Activated naive CD4-positive, alpha-beta T cell treated with anti-CD3 and anti-CD28 coated beads, Interleukin-2, amount 50 U/mL, for 72 hours (primary cell): ENCODE measurements around the gene SGIP1. TPM values are rescaled to one million over a fixed set of nuclear protein-coding genes. Genes with fewer than 3 reads are reported as not detected.

ENCODE experiments used
- ATAC-seq, 2 donors: fragments of 150-1000 bp; cut with Tn5 transposase; 2 replicates each; pipeline ENCODE4 v1.10.0; 2021; ENCODE audit warnings: mild to moderate bottlenecking in 2 of 2, moderate library complexity in 2 of 2
- DNase-seq, 2 donors: peaks; one replicate each; pipeline ENCODE4 v3.0.0; 2021 to 2022; ENCODE audit warnings: low spot score in 2 of 2
- H3K27ac Mint-ChIP-seq, 2 donors: one replicate each; pipeline ENCODE4 v1.8.0; 2022; ENCODE audit warnings: mild to moderate bottlenecking in 2 of 2, mixed read lengths in 2 of 2
- H3K36me3 Mint-ChIP-seq, 2 donors: one replicate each; pipeline ENCODE4 v1.8.0; 2022; ENCODE audit warnings: mixed read lengths in 2 of 2
- H3K9me3 Mint-ChIP-seq, 2 donors: one replicate each; pipeline ENCODE4 v1.8.0; 2022; ENCODE audit warnings: mixed read lengths in 2 of 2
- total RNA-seq, 2 donors: library from RNA; stranded (reverse); gene quantifications; one replicate each; pipeline ENCODE4 v1.2.3, GENCODE V29; 2022

Gene SGIP1
- total RNA-seq, 2 donors from 2014 or later: not detected

GRCh38 chr1:66540434-66541032, 6.6 kb downstream of the SGIP1 start:
- Mint-ChIP-seq H3K36me3 (no peaks in the 10 kb centered on the region), H3K9me3 (no peaks in the 10 kb centered on the region), H3K27ac (no peak overlapping the region)
- DNase-seq (no peak), ATAC-seq (no peak)

GRCh38 chr1:66542314-66542713, 8.4 kb downstream of the SGIP1 start:
- no peaks in the 10 kb centered on the region for H3K36me3 Mint-ChIP-seq
- ATAC-seq (no peak), DNase-seq (no peak)
- H3K27ac Mint-ChIP-seq: no peak overlapping the region
- no peaks in the 10 kb centered on the region for H3K9me3 Mint-ChIP-seq

- Mint-ChIP-seq H3K36me3 (no peaks in the 10 kb centered on the region), H3K27ac (no peak overlapping the region), H3K9me3 (no peaks in the 10 kb centered on the region)
- DNase-seq (no peak), ATAC-seq (no peak)
Measured at GRCh38 chr1:66542811-66543767, 9.1 kb downstream of the SGIP1 start.

GRCh38 chr1:66546047-66546810, 12.3 kb downstream of the SGIP1 start:
- ATAC-seq (no peak), DNase-seq (no peak)
- no peaks in the 10 kb centered on the region for H3K36me3 Mint-ChIP-seq
- H3K9me3 Mint-ChIP-seq: no peaks in the 10 kb centered on the region
- H3K27ac Mint-ChIP-seq: no peak overlapping the region

DNA sequence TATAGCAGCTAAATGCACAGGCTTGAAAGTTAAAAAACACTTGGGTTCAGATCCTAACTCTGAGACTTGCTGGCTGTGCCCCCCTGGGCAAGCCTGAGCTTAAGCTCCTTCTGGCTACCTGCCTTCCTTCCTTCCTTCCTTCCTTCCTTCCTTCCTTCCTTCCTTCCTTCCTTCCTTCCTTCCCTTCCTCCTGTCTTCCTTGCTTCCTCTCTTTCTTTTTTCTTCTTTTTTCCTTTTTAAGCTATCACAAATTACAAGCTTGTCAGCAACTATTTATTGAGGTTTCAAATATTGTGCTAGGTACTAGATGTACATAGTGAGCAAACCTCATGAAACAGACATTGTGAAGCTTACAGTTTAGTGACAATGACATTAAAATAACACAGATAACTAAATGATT, 15.1 kb downstream of the SGIP1 start:
- ATAC-seq: no peak
- Mint-ChIP-seq H3K36me3 (no peaks in the 10 kb centered on the region), H3K27ac (no peak overlapping the region), H3K9me3 (no peaks in the 10 kb centered on the region)
- no peak for DNase-seq

DNA sequence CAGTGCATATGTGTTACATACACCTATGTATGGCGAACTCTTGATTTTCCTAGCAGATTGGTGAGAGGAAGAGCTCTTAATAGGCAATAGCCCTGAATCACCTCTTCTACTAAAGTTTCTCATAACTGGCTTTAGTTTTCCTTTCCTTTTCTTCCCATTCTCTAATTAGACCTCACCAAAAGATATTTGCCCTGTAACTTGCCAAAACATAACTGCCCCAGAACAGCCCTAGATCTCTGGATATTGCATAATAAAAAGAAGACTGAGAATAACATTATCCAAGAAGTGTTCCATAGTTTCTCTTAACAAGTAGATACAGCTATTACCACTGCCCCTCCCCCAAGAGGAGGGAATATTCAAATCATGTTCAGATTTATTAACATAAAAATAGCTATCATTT, 16.3 kb downstream of the SGIP1 start:
- H3K36me3 Mint-ChIP-seq: no peaks in the 10 kb centered on the region
- H3K27ac Mint-ChIP-seq: no peak overlapping the region
- DNase-seq (no peak), ATAC-seq (no peak)
- H3K9me3 Mint-ChIP-seq: no peaks in the 10 kb centered on the region

DNA sequence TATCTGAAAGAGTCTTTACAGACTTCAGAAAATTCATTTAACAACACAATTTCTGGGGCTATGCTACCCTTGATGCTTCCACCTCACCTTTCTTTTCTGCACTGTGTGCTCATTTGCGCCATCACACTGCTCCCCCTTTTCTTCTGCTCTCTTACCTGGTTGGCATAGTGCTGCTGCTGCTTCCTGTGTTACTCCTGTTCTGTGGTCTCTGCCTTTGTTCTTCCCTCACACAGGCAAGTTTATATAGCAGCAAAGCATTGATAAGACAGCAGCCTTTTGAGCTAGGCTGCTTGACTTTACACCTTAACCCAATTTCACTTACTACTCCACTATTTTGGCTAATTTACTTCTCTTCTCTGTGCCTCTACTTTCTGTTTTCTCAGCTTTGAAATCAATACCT, 18.3 kb downstream of the SGIP1 start:
- ATAC-seq: no peak

GRCh38 chr1:66552829-66553228, 18.9 kb downstream of the SGIP1 start:
- DNase-seq (no peak), ATAC-seq (no peak)
- no peaks in the 10 kb centered on the region for H3K9me3 Mint-ChIP-seq
- H3K36me3 Mint-ChIP-seq: no peaks in the 10 kb centered on the region
- no peak overlapping the region for H3K27ac Mint-ChIP-seq

More for the DNA sequence above, 18.3 kb downstream of the SGIP1 start:
- Mint-ChIP-seq H3K36me3 (no peaks in the 10 kb centered on the region), H3K27ac (no peak overlapping the region), H3K9me3 (no peaks in the 10 kb centered on the region)
- no peak for DNase-seq

- ATAC-seq (no peak), DNase-seq (no peak)
- Mint-ChIP-seq H3K9me3 (no peaks in the 10 kb centered on the region), H3K27ac (no peak overlapping the region), H3K36me3 (no peaks in the 10 kb centered on the region)
Measured at GRCh38 chr1:66553846-66554245, 19.9 kb downstream of the SGIP1 start.

- Mint-ChIP-seq H3K9me3 (no peaks in the 10 kb centered on the region), H3K36me3 (no peaks in the 10 kb centered on the region), H3K27ac (peak overlapping the region in 1 of 2 donors; percentile 72)
- no peak for ATAC-seq
- DNase-seq: no peak
Measured at GRCh38 chr1:66556161-66556611, 22.2 kb downstream of the SGIP1 start.

GRCh38 chr1:66557157-66557556, 23.2 kb downstream of the SGIP1 start:
- H3K27ac Mint-ChIP-seq: no peak overlapping the region
- ATAC-seq (no peak), DNase-seq (no peak)
- H3K9me3 Mint-ChIP-seq: no peaks in the 10 kb centered on the region
- no peaks in the 10 kb centered on the region for H3K36me3 Mint-ChIP-seq

DNA sequence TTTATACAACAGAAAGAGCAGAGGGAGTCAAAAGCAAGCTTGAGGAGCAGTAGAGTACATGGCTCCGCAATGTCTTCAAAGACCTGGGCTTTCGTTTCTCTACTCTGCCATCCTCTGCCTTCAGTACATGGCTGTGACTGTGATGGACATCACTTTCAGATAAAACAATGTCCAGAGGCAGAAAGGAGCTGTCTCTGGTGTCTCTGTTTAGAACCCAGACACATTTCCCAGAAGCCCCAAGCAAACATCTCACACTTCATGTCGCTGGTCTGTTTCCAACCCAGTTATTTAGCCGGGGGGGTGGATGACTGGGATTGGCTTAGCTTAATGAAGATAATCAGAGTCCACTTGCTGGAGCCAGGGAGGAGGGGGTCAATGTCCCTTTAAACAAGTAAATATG, 25.6 kb downstream of the SGIP1 start:
- ATAC-seq (no peak), DNase-seq (no peak)
- Mint-ChIP-seq H3K9me3 (no peaks in the 10 kb centered on the region), H3K36me3 (no peaks in the 10 kb centered on the region), H3K27ac (no peak overlapping the region)

- Mint-ChIP-seq H3K36me3 (no peaks in the 10 kb centered on the region), H3K27ac (no peak overlapping the region), H3K9me3 (no peaks in the 10 kb centered on the region)
- DNase-seq: no peak
- no peak for ATAC-seq
Measured at GRCh38 chr1:66562561-66562960, 28.6 kb downstream of the SGIP1 start.

DNA sequence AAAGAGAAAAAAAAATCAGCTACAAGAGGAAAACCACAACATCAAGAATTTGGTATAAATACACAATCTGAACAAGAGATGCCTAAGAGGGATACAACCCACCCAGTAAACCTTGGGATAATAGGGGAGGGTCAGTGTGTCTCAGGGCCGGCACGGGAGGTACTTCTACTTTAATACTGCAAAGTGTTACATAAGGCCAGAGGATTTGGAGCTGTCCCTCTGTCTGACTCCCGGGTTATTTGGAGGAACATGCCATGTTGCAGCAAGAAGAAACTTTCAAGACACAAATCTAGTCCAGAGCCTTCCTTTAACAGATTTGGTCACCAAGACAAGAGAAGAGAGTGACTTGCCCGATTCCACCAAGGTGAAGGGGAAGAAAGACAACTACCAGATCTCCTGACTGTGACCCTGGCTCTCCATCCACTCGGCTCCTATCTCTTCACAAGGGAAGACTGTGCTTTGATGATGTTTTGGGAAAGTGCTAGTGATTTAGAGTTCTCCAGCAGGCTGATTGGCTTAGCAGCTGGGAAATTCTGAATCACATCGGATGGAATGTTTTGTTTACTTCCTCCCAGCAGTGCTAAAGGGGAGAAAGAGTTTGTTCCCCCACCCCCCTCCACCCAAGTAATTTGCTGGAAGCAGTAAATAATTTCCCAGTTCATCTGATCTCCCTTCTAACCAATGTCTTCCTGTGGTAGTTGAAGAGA, 29.3 kb downstream of the SGIP1 start:
- no peaks in the 10 kb centered on the region for H3K9me3 Mint-ChIP-seq
- H3K36me3 Mint-ChIP-seq: no peaks in the 10 kb centered on the region
- no peak overlapping the region for H3K27ac Mint-ChIP-seq
- ATAC-seq (no peak), DNase-seq (no peak)

- H3K9me3 Mint-ChIP-seq: no peaks in the 10 kb centered on the region
- H3K27ac Mint-ChIP-seq: no peak overlapping the region
- ATAC-seq: peak in 1 of 2 donors; percentile 24
- no peak for DNase-seq
- no peaks in the 10 kb centered on the region for H3K36me3 Mint-ChIP-seq
Measured at GRCh38 chr1:66563941-66564630, 30.1 kb downstream of the SGIP1 start.

GRCh38 chr1:66570196-66570595, 36.2 kb downstream of the SGIP1 start:
- H3K36me3 Mint-ChIP-seq: no peaks in the 10 kb centered on the region
- no peaks in the 10 kb centered on the region for H3K9me3 Mint-ChIP-seq
- DNase-seq (no peak), ATAC-seq (no peak)
- H3K27ac Mint-ChIP-seq: no peak overlapping the region
